Transverse colon (tissue), 3 donors: ENCODE results near the gene TMEM263.

Source experiments
- POLR2A ChIP-seq: fragments of 450-650 bp; IDR thresholded peaks from one replicate; pipeline ENCODE4 v1.6.1; 2016; ENCODE audit warnings: antibody characterized with exemption, mild to moderate bottlenecking, moderate library complexity
- TF ChIP-seq, protein P1 (sequence below), 5 experiments: fragments of 200-600 bp in 3 of 5; fragments of 450-650 bp in 2 of 5; sonication (generic) in 3 of 5; IDR thresholded peaks; 1 replicate in 2 of 5; 2 replicates in 3 of 5; pipeline ENCODE4 v1.5.1; 2016 to 2017; ENCODE audit warnings: antibody characterized with exemption in 5 of 5, inconsistent platforms in 3 of 5, mild to moderate bottlenecking in 2 of 5, moderate library complexity in 1 of 5

DNA sequence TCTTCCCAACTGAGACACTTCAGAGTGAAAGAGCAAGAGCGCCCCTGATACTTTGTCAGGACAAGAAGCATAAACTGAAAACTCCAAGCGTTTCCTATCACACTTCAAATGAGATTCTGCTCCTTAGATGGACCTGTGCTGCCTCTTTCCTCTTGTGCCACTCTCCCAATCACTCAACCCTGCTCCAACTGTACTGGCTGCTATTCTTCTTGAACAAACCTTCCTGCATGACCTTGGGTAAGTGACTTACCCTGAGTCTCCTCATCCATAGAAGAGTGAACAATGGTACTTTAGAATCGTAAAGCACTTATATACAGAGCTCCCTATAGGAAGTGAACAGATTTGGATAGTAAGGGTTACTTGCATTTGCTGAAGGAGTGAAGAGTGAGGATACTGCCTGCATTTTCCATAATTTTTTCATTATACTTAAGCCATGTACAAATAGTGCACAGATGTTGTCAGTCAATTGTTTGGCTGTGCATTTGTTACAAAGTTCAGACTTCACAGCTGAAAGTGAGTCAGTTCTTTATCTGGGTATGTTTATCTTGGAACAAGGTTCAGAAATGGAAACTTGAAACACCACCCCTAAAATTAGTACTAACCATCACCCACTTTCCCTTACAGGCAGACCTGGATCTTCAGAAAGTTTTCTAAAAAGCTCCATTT is 20.4 kb downstream of the TMEM263 start:
- TF ChIP-seq, protein P1, sequence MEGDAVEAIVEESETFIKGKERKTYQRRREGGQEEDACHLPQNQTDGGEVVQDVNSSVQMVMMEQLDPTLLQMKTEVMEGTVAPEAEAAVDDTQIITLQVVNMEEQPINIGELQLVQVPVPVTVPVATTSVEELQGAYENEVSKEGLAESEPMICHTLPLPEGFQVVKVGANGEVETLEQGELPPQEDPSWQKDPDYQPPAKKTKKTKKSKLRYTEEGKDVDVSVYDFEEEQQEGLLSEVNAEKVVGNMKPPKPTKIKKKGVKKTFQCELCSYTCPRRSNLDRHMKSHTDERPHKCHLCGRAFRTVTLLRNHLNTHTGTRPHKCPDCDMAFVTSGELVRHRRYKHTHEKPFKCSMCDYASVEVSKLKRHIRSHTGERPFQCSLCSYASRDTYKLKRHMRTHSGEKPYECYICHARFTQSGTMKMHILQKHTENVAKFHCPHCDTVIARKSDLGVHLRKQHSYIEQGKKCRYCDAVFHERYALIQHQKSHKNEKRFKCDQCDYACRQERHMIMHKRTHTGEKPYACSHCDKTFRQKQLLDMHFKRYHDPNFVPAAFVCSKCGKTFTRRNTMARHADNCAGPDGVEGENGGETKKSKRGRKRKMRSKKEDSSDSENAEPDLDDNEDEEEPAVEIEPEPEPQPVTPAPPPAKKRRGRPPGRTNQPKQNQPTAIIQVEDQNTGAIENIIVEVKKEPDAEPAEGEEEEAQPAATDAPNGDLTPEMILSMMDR (IDR thresholded peaks at IDR 0.05) = no peak
- no peak for TF ChIP-seq POLR2A
